ENCODE measurements around the gene CCDC110. TPM values are rescaled to one million over a fixed set of nuclear protein-coding genes. Genes with fewer than 3 reads are reported as not detected.

CCDC110 gene
- total and polyA plus RNA-seq, 8 donors, result 1.3 to 3.5 (median 2.8) TPM

GRCh38 chr4:185510806-185511205 is 39.3 kb upstream of the CCDC110 start:
- Histone ChIP-seq H3K27me3 (peaks cover 0 to 55% of the 10 kb centered on the region in 2 donors), H3K4me1 (peaks cover 0 to 14% of the 10 kb centered on the region in 2 donors), H3K4me3 (no peak overlapping the region), H3K27ac (no peak overlapping the region), H3K9me3 (no peaks in the 10 kb centered on the region), H3K36me3 (no peaks in the 10 kb centered on the region)
- intact Hi-C loops (cut with DNase I), result no loop called here
- no peak for ATAC-seq
- no peak for DNase-seq
- TF ChIP-seq, protein P1, sequence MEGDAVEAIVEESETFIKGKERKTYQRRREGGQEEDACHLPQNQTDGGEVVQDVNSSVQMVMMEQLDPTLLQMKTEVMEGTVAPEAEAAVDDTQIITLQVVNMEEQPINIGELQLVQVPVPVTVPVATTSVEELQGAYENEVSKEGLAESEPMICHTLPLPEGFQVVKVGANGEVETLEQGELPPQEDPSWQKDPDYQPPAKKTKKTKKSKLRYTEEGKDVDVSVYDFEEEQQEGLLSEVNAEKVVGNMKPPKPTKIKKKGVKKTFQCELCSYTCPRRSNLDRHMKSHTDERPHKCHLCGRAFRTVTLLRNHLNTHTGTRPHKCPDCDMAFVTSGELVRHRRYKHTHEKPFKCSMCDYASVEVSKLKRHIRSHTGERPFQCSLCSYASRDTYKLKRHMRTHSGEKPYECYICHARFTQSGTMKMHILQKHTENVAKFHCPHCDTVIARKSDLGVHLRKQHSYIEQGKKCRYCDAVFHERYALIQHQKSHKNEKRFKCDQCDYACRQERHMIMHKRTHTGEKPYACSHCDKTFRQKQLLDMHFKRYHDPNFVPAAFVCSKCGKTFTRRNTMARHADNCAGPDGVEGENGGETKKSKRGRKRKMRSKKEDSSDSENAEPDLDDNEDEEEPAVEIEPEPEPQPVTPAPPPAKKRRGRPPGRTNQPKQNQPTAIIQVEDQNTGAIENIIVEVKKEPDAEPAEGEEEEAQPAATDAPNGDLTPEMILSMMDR (IDR thresholded peaks at IDR 0.05), result no peak

DNA sequence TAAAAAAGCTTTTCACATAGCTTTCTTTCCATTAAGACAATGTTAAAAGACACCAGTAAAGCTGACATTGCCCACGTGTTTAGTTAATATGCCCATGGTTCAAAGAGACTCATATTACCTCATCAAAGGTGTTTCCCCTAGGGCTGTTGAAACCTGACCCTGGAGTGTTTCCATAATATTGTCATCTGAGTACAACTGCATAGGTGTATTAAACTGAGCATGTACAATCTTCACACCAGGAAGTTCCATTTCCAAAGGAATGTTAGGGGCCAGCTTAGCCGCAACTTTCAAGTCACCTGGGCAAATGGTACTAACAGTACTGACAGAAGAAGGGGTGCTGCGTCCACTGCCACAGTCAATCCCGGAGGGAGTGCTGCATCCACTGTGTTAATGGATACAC is 36.6 kb upstream of the CCDC110 start:
- ATAC-seq, result peak; percentile 75

DNA sequence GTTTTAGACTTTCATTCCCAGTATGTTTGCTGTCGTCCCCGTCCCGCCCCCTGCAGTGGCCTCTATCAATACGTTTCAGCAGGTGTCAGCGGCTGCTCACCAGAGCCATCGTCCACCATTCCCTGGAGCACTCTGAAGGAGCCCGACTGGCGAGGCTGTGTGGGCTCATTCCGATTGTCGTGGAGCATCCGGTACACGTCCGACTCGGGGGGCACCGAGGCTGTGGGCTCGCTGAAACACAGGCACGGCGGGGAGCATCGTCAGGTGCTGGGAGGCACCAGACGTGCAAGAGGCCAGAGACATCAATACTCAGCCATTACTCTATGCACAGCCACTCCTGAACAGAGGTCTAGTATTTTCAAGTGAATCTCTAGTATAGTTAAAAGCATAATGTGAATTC is 34.9 kb upstream of the CCDC110 start:
- Histone ChIP-seq H3K4me1 (no peaks in the 10 kb centered on the region), H3K4me3 (no peak overlapping the region), H3K9me3 (no peaks in the 10 kb centered on the region), H3K27ac (no peak overlapping the region), H3K27me3 (peaks cover 0 to 35% of the 10 kb centered on the region in 2 donors), H3K36me3 (peaks cover 0 to 8% of the 10 kb centered on the region in 2 donors)
- TF ChIP-seq, protein P1 (IDR thresholded peaks at IDR 0.05), result no peak
- no peak for ATAC-seq
- intact Hi-C loops (cut with DNase I), result no loop called here
- DNase-seq, result no peak

More for the DNA sequence above, 36.6 kb upstream of the CCDC110 start:
- H3K36me3 ChIP-seq, result no peaks in the 10 kb centered on the region
- H3K4me3 ChIP-seq, result no peak overlapping the region
- peaks cover 0 to 51% of the 10 kb centered on the region in 2 donors for H3K27me3 ChIP-seq
- peak in 1 of 4 donors; percentile 51 for DNase-seq
- intact Hi-C loops (cut with DNase I), result no loop called here
- peaks cover 0 to 7% of the 10 kb centered on the region in 2 donors for H3K4me1 ChIP-seq
- no peak overlapping the region for H3K27ac ChIP-seq
- TF ChIP-seq, protein P1 (IDR thresholded peaks at IDR 0.05), result no peak
- no peaks in the 10 kb centered on the region for H3K9me3 ChIP-seq

- Histone ChIP-seq H3K27ac (no peak overlapping the region), H3K4me1 (no peaks in the 10 kb centered on the region), H3K9me3 (no peaks in the 10 kb centered on the region), H3K36me3 (peaks cover 0 to 8% of the 10 kb centered on the region in 2 donors), H3K27me3 (peaks cover 0 to 16% of the 10 kb centered on the region in 2 donors), H3K4me3 (peak overlapping the region in 1 of 2 donors; percentile 2)
- intact Hi-C loops (cut with DNase I), result no loop called here
- DNase-seq, result peak in 3 of 4 donors; percentile 43 to 93 (median 88)
- ATAC-seq, result peak; percentile 32
- TF ChIP-seq, protein P1 (IDR thresholded peaks at IDR 0.05), result no peak
These were observed 32.8 kb upstream of the CCDC110 start for GRCh38 chr4:185504098-185505047.

DNA sequence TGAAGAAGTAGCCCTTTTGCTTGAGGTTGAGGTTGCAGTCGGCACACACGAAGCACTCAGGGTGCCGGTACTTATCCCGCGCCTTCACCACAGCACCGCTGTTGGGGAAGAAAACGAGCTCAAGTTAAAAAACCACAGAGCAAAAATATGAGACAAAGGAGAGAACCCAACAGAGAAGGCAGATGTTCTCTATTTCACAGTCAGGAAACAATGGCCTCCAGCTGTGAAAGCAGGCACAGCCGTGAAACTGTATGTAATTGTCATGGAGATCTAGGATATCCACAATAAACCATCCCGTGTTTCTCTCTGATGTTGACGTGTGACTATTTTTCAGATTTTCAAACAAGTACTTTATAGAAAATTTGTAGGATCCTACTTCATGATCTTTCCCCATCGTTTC is 30.9 kb upstream of the CCDC110 start:
- no peaks in the 10 kb centered on the region for H3K4me1 ChIP-seq
- no peak overlapping the region for H3K27ac ChIP-seq
- H3K4me3 ChIP-seq, result no peak overlapping the region
- peaks cover 0 to 8% of the 10 kb centered on the region in 2 donors for H3K36me3 ChIP-seq
- intact Hi-C loops (cut with DNase I), result no loop called here
- no peak for ATAC-seq
- H3K9me3 ChIP-seq, result no peaks in the 10 kb centered on the region
- H3K27me3 ChIP-seq, result peaks cover 0 to 12% of the 10 kb centered on the region in 2 donors
- TF ChIP-seq, protein P1 (IDR thresholded peaks at IDR 0.05), result no peak
- no peak for DNase-seq

Measured in left lung (tissue), 10 donors.